GM06990 (cell line): Measurements from ENCODE around the gene MAFF.

Experiments used
- DNase-seq: peaks from one replicate; pipeline ENCODE4 v3.0.0-alpha.2; 2011; ENCODE audit not compliant: insufficient read length; ENCODE audit errors: extremely low read depth
- H3K27me3 ChIP-seq: replicated peaks from 2 replicates; pipeline ENCODE4 v1.6.0; 2011; ENCODE audit warnings: low read length; ENCODE audit not compliant: control insufficient read depth, insufficient read depth
- H3K36me3 ChIP-seq: 2 replicates; pipeline ENCODE4 v1.5.1; 2011; ENCODE audit warnings: low read length; ENCODE audit not compliant: control insufficient read depth, insufficient read depth
- H3K4me3 ChIP-seq: replicated peaks from 2 replicates; pipeline ENCODE4 v1.5.1; 2011; ENCODE audit warnings: low read depth, mild to moderate bottlenecking, control low read depth, low read length
- TF ChIP-seq, protein P1 (sequence below): IDR thresholded peaks from 2 replicates; pipeline ENCODE4 v1.5.1; 2011; ENCODE audit warnings: low read length, control low read depth, mild to moderate bottlenecking, inconsistent platforms; ENCODE audit not compliant: insufficient read depth, poor library complexity, severe bottlenecking

The MAFF gene

GRCh38 chr22:38255697-38256096 lies 53.9 kb downstream of the MAFF start:
- DNase-seq = no peak
- H3K36me3 ChIP-seq = no peaks in the 10 kb centered on the region
- H3K4me3 ChIP-seq = no peak overlapping the region
- H3K27me3 ChIP-seq = no peaks in the 10 kb centered on the region
- TF ChIP-seq, protein P1, sequence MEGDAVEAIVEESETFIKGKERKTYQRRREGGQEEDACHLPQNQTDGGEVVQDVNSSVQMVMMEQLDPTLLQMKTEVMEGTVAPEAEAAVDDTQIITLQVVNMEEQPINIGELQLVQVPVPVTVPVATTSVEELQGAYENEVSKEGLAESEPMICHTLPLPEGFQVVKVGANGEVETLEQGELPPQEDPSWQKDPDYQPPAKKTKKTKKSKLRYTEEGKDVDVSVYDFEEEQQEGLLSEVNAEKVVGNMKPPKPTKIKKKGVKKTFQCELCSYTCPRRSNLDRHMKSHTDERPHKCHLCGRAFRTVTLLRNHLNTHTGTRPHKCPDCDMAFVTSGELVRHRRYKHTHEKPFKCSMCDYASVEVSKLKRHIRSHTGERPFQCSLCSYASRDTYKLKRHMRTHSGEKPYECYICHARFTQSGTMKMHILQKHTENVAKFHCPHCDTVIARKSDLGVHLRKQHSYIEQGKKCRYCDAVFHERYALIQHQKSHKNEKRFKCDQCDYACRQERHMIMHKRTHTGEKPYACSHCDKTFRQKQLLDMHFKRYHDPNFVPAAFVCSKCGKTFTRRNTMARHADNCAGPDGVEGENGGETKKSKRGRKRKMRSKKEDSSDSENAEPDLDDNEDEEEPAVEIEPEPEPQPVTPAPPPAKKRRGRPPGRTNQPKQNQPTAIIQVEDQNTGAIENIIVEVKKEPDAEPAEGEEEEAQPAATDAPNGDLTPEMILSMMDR = no peak

- Histone ChIP-seq H3K27me3 (no peaks in the 10 kb centered on the region), H3K4me3 (no peak overlapping the region), H3K36me3 (no peaks in the 10 kb centered on the region)
- TF ChIP-seq, protein P1 = no peak
- no peak for DNase-seq
These were observed 55.4 kb downstream of the MAFF start for GRCh38 chr22:38257181-38257580.

DNA sequence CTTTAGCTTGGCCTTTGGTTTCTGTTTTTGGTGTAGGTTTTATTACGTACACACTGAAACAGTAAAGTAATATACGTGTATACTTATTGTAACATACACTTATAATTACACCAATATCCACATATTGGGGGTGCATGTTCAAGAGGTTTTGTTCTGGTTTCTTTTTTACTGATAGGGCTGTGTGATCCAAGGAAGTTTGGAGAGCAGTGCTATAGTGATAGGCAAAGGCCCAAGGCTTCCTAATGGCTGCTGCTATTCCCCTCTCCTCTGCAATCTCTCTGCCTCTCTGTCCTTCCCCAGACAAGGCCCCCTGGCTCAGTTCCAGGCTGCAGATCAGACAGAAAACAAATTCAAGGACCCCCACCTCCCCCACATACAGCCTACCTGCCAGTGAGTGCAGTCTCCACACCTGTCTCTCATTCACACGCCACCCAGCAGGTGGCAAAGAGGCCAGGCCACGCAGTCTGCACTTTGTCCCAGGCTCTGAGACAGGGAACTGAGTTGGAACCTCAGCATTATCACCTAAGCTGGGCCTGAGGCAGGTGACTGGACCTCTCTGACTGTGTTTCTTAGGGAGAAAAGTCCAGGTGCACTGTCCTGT lies 56.0 kb downstream of the MAFF start:
- H3K27me3 ChIP-seq = no peaks in the 10 kb centered on the region
- TF ChIP-seq, protein P1 = no peak
- no peak for DNase-seq
- no peaks in the 10 kb centered on the region for H3K36me3 ChIP-seq
- H3K4me3 ChIP-seq = no peak overlapping the region

DNA sequence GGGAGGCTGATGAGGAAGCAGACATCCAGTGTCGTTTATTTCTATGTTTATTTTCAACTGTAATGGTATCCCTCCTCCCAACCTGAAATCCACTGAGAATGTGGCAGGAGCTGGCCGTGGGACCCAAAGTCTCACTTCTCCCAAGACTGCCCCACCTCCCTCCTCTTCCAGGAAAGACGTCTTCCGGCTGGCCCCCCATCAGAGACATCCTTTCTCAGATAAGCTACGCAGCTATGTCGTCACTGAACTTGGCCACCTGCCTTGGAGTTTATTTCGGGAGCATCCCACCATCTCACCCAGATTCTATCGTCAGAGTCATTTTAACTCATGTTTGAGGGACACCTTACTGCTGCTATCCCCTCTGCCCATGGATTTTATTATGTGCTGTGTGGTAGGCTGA lies 57.1 kb downstream of the MAFF start:
- H3K36me3 ChIP-seq = no peaks in the 10 kb centered on the region
- TF ChIP-seq, protein P1 = no peak
- DNase-seq = no peak
- no peak overlapping the region for H3K4me3 ChIP-seq
- H3K27me3 ChIP-seq = no peaks in the 10 kb centered on the region

DNA sequence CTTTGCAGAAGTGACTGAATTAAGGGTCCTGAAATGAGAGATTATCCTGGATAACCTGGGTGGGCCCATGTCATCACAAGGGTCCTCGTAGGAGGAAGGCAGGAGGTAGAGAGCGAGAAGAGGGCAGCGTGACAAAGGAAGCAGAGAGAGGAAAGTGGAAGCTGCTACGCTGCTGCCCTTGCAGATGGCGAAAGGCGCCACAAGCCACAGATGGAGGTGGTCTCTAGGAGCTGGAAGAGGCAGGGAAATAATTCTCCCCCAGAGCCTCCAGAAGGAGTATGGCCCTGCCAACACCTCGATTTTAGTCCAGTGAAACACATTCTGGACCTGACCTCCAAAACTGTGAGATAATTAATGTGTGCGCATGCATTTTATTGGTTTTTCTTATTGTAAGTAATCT lies 57.6 kb downstream of the MAFF start:
- TF ChIP-seq, protein P1 = no peak

More for the DNA sequence above, 57.6 kb downstream of the MAFF start:
- no peaks in the 10 kb centered on the region for H3K36me3 ChIP-seq
- no peak overlapping the region for H3K4me3 ChIP-seq
- no peaks in the 10 kb centered on the region for H3K27me3 ChIP-seq
- DNase-seq = no peak
